GM23338 (cell line): Measurements from ENCODE around the gene CUX1. TPM values are rescaled to one million over a fixed set of nuclear protein-coding genes. Genes with fewer than 3 reads are reported as not detected.
"Not testable (repeated sequence)": the region's sequence is repeated elsewhere in the genome, so short reads cannot be mapped to it uniquely, and the experiment has no call there.

Experiments used
- ATAC-seq: fragments of 200-7000 bp; cut with Tn5 transposase; 3 replicates; pipeline ENCODE4 v1.9.1; 2020
- DNase-seq: peaks from one replicate; pipeline ENCODE4 v3.0.0-alpha.2; 2015; ENCODE audit warnings: low spot score
- H2AFZ ChIP-seq: fragments of 200-600 bp; sonication (generic); 2 replicates; pipeline ENCODE4 v1.8.0; 2016; ENCODE audit warnings: antibody characterized with exemption, mild to moderate bottlenecking, moderate library complexity
- H3F3A ChIP-seq: fragments of 200-600 bp; sonication (generic); replicated peaks from 2 replicates; pipeline ENCODE4 v1.8.0; 2017; ENCODE audit warnings: antibody characterized with exemption, mixed run types, low read depth
- H3K27ac ChIP-seq: fragments of 200-600 bp; sonication (generic); 2 replicates; pipeline ENCODE4 v1.6.1; 2016; ENCODE audit warnings: low read depth
- H3K27me3 ChIP-seq: fragments of 200-600 bp; sonication (generic); 2 replicates; pipeline ENCODE4 v1.8.0; 2016; ENCODE audit warnings: mild to moderate bottlenecking, mixed run types, moderate library complexity; ENCODE audit not compliant: insufficient read depth
- H3K36me3 ChIP-seq: fragments of 200-600 bp; sonication (generic); 2 replicates; pipeline ENCODE4 v1.8.0; 2016; ENCODE audit warnings: mild to moderate bottlenecking; ENCODE audit not compliant: insufficient read depth
- H3K4me1 ChIP-seq: fragments of 200-600 bp; sonication (generic); 2 replicates; pipeline ENCODE4 v1.8.0; 2016; ENCODE audit warnings: mild to moderate bottlenecking, moderate library complexity; ENCODE audit not compliant: insufficient read depth
- H3K4me2 ChIP-seq: fragments of 200-600 bp; sonication (generic); 2 replicates; pipeline ENCODE4 v1.7.1; 2017; ENCODE audit warnings: mixed run types
- H3K4me3 ChIP-seq: fragments of 200-600 bp; sonication (generic); 2 replicates; pipeline ENCODE4 v1.6.1; 2016; ENCODE audit warnings: mixed run types
- H3K79me2 ChIP-seq: fragments of 200-600 bp; sonication (generic); replicated peaks from 2 replicates; pipeline ENCODE4 v1.8.0; 2017; ENCODE audit warnings: mild to moderate bottlenecking; ENCODE audit not compliant: insufficient read depth
- H3K9me2 ChIP-seq: fragments of 200-600 bp; sonication (generic); 2 replicates; pipeline ENCODE4 v1.8.0; 2017; ENCODE audit not compliant: insufficient read depth
- H4K20me1 ChIP-seq: fragments of 200-600 bp; sonication (generic); replicated peaks from 2 replicates; pipeline ENCODE4 v1.8.0; 2017; ENCODE audit warnings: mild to moderate bottlenecking; ENCODE audit not compliant: insufficient read depth
- H3K27ac Mint-ChIP-seq: 2 replicates; pipeline ENCODE4 v1.8.0; 2020; ENCODE audit warnings: inconsistent platforms, mild to moderate bottlenecking, moderate library complexity, mixed read lengths
- H3K27me3 Mint-ChIP-seq: 3 replicates; pipeline ENCODE4 v1.8.0; 2022; ENCODE audit warnings: low read depth, mild to moderate bottlenecking, moderate library complexity, mixed read lengths, inconsistent platforms; ENCODE audit not compliant: insufficient read depth, poor library complexity
- H3K36me3 Mint-ChIP-seq: 3 replicates; pipeline ENCODE4 v1.8.0; 2021; ENCODE audit warnings: low read depth, mild to moderate bottlenecking, inconsistent platforms, moderate library complexity, mixed read lengths
- H3K4me1 Mint-ChIP-seq: 3 replicates; pipeline ENCODE4 v1.8.0; 2020; ENCODE audit warnings: mild to moderate bottlenecking, inconsistent platforms, mixed read lengths
- H3K4me3 Mint-ChIP-seq: 3 replicates; pipeline ENCODE4 v1.8.0; 2021; ENCODE audit warnings: moderate library complexity, mild to moderate bottlenecking, inconsistent platforms, mixed read lengths
- H3K9me3 Mint-ChIP-seq: 3 replicates; pipeline ENCODE4 v1.8.0; 2020; ENCODE audit warnings: moderate library complexity, mild to moderate bottlenecking, inconsistent platforms, mixed read lengths
- EZH2 ChIP-seq: fragments of 200-600 bp; sonication (generic); IDR thresholded peaks from one replicate; pipeline ENCODE4 v1.8.0; 2017; ENCODE audit warnings: antibody characterized with exemption, mild to moderate bottlenecking, low read depth; ENCODE audit not compliant: unreplicated experiment
- EZH2phosphoT487 ChIP-seq: fragments of 200-600 bp; sonication (generic); IDR thresholded peaks from one replicate; pipeline ENCODE4 v1.8.1; 2018; ENCODE audit warnings: antibody characterized with exemption; ENCODE audit not compliant: unreplicated experiment
- JUNB ChIP-seq: IDR thresholded peaks from one replicate; pipeline ENCODE4 v1.6.1; 2016; ENCODE audit warnings: antibody characterized with exemption; ENCODE audit not compliant: unreplicated experiment
- NANOG ChIP-seq: IDR thresholded peaks from 2 replicates; pipeline ENCODE4 v1.6.1; 2016; ENCODE audit warnings: antibody characterized with exemption, borderline replicate concordance
- STAT1 ChIP-seq: IDR thresholded peaks from one replicate; pipeline ENCODE4 v1.6.1; 2016; ENCODE audit warnings: antibody characterized with exemption; ENCODE audit not compliant: unreplicated experiment
- polyA plus RNA-seq: library from polyadenylated mRNA; unstranded; fragments of >200 nt; fragmentation: Nextera tagmentation; extraction: Ambion mirVana; gene quantifications from 2 replicates; pipeline ENCODE4 v1.2.1, GENCODE V29; 2016
- total RNA-seq: library from RNA; depleted of rRNA; stranded (reverse); fragments of >200 nt; shearing (Covaris generic); gene quantifications from 2 replicates; pipeline ENCODE4 v1.2.3, GENCODE V29; 2014
- TF ChIP-seq, protein P1 (sequence below): IDR thresholded peaks from 2 replicates; pipeline ENCODE4 v1.6.1; 2016; ENCODE audit warnings: antibody characterized with exemption
- TF ChIP-seq, protein P2 (sequence below), 2 experiments: fragments of 200-600 bp in 1 of 2; sonication (generic) in 1 of 2; conservative IDR thresholded peaks; 2 replicates each; pipeline versions ENCODE4 v1.5.1 to v1.6.1; 2016 to 2017; ENCODE audit warnings: antibody characterized with exemption in 2 of 2, low read depth in 2 of 2, mild to moderate bottlenecking in 2 of 2, moderate library complexity in 1 of 2

CUX1 gene
- total and polyA plus RNA-seq, 2 experiments from 2014 or later, result 49.9 to 64.0 TPM

DNA sequence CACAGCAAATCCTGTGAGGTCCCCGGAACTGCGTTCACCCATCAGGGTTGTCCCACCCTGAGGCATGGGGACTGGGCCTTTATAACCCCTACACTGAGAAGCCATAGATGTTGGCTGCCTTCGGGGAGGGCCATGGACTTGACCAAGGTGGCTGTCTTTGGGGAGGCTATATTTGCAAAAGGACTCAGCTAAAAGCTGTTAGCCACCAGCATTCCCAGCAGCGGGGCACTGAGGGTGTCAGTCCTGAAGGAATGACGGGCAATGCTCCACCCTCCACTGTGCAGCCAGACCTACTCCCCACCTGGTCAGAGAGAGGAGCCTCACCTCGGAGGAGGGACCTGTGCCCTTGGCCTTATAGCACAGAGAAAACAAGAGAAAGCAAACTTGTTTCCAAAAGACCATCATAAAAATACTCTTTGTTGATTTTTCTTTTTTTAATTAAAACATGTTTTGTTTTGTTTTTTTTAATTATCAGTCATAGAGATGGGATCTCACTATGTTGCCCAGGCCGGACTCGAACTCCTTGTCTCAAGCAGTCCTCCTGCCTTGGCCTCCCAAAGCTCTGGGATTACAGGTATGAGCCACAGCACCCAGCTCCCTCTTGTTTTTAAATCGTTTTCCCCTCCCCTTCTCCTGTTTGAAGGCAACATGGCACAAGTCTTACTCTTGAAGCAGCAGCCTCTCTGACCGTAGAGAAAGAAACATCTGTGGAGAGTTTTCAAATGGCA is 26.7 kb upstream of the CUX1 start:
- DNase-seq (no peak), ATAC-seq (no peak)
- Histone ChIP-seq H3K27ac (no peak overlapping the region), H3K4me2 (no peak overlapping the region), H3K4me1 (no peaks in the 10 kb centered on the region), H3K4me3 (no peak overlapping the region), H3F3A (no peaks in the 10 kb centered on the region), H3K27me3 (no peaks in the 10 kb centered on the region), H4K20me1 (no peaks in the 10 kb centered on the region), H3K36me3 (no peaks in the 10 kb centered on the region), H3K9me2 (no peaks in the 10 kb centered on the region), H3K79me2 (no peaks in the 10 kb centered on the region), H2AFZ (no peak overlapping the region)
- H3K27ac Mint-ChIP-seq, result no peak overlapping the region
- H3K9me3 Mint-ChIP-seq, result peaks cover 3% of the 10 kb centered on the region; the same call in 2 of the 3 replicates
- H3K4me1 Mint-ChIP-seq, result no peaks in the 10 kb centered on the region
- H3K27me3 Mint-ChIP-seq, result peaks cover 4% of the 10 kb centered on the region
- H3K36me3 Mint-ChIP-seq, result no peaks in the 10 kb centered on the region
- H3K4me3 Mint-ChIP-seq, result no peak overlapping the region
- TF ChIP-seq, protein P1, sequence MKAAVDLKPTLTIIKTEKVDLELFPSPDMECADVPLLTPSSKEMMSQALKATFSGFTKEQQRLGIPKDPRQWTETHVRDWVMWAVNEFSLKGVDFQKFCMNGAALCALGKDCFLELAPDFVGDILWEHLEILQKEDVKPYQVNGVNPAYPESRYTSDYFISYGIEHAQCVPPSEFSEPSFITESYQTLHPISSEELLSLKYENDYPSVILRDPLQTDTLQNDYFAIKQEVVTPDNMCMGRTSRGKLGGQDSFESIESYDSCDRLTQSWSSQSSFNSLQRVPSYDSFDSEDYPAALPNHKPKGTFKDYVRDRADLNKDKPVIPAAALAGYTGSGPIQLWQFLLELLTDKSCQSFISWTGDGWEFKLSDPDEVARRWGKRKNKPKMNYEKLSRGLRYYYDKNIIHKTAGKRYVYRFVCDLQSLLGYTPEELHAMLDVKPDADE, result no peak
- TF ChIP-seq EZH2phosphoT487 (no peak), NANOG (no peak), EZH2 (no peak)
- TF ChIP-seq, protein P2, sequence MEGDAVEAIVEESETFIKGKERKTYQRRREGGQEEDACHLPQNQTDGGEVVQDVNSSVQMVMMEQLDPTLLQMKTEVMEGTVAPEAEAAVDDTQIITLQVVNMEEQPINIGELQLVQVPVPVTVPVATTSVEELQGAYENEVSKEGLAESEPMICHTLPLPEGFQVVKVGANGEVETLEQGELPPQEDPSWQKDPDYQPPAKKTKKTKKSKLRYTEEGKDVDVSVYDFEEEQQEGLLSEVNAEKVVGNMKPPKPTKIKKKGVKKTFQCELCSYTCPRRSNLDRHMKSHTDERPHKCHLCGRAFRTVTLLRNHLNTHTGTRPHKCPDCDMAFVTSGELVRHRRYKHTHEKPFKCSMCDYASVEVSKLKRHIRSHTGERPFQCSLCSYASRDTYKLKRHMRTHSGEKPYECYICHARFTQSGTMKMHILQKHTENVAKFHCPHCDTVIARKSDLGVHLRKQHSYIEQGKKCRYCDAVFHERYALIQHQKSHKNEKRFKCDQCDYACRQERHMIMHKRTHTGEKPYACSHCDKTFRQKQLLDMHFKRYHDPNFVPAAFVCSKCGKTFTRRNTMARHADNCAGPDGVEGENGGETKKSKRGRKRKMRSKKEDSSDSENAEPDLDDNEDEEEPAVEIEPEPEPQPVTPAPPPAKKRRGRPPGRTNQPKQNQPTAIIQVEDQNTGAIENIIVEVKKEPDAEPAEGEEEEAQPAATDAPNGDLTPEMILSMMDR (conservative IDR thresholded peaks at IDR 0.05; ENCODE audit: low read depth in 2 of 2), result no peak

DNA sequence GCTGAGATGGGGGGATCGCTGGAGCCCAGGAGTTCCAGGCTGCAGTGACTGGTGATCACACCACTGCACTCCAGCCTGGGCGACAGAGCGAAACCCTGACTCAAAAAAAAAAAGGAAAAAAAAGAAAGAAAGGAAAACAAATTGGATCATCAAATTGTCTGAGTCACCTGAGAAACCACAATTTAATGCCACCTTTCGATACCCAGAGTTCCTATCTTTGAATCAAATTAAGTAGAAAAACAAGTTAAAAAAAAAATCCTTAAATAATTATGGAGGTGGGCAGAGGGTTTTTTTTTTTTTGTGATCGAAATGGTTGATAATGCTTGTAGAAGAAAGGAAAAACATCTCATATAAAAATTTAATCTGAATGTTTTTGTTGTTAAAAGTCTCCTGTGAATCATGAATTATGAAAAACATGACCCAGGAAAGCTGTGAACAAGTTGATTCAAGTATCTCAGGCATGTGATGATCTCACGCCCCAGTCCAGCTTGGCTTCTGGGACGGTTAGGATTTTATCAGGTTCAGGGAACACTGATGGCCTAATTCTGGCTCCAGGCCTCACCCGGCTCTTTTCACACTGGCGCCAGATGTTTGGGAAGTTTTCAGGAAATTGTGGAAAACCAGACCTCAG is 25.3 kb upstream of the CUX1 start:
- no peak overlapping the region for H2AFZ ChIP-seq
- Mint-ChIP-seq H3K9me3 (peaks cover 3% of the 10 kb centered on the region; the same call in 2 of the 3 replicates), H3K4me3 (no peak overlapping the region), H3K27me3 (peaks cover 4% of the 10 kb centered on the region), H3K27ac (no peak overlapping the region), H3K4me1 (no peaks in the 10 kb centered on the region), H3K36me3 (no peaks in the 10 kb centered on the region)
- no peaks in the 10 kb centered on the region for H3F3A ChIP-seq
- no peaks in the 10 kb centered on the region for H3K36me3 ChIP-seq
- no peak overlapping the region for H3K4me2 ChIP-seq
- H3K4me1 ChIP-seq, result no peaks in the 10 kb centered on the region
- no peak for TF ChIP-seq STAT1
- no peak for TF ChIP-seq JUNB
- H3K4me3 ChIP-seq, result no peak overlapping the region
- no peaks in the 10 kb centered on the region for H3K27me3 ChIP-seq
- ATAC-seq (no peak), DNase-seq (no peak)
- no peaks in the 10 kb centered on the region for H4K20me1 ChIP-seq
- no peaks in the 10 kb centered on the region for H3K9me2 ChIP-seq
- H3K27ac ChIP-seq, result no peak overlapping the region
- H3K79me2 ChIP-seq, result no peaks in the 10 kb centered on the region

DNA sequence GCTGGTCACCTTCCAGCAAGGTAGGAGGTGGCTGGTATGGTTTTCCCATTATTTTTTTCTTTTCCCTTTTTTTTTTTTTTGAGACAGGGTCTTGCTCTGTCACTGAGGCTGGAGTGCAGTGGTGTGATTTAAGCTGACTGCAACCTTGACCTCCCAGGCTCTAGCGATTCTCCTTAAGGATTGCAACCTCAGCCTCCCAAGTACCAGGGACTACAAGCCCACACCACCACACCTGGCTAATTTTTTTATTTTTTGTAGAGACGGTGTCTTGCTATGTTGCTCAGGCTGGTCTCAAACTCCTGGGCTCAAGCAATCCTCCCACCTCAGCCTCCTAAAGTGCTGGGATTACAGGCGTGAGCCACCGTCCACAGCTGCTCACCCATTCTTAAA is 24.7 kb upstream of the CUX1 start:
- not testable (repeated sequence) for H3K36me3 Mint-ChIP-seq, H3K4me3 ChIP-seq, H3K27me3 ChIP-seq, H3K4me1 ChIP-seq, H3K27ac Mint-ChIP-seq, H3K4me3 Mint-ChIP-seq, H4K20me1 ChIP-seq, H2AFZ ChIP-seq, H3F3A ChIP-seq, H3K27ac ChIP-seq, H3K4me2 ChIP-seq, DNase-seq, H3K9me3 Mint-ChIP-seq, H3K36me3 ChIP-seq, H3K27me3 Mint-ChIP-seq, ATAC-seq, H3K4me1 Mint-ChIP-seq, H3K9me2 ChIP-seq, H3K79me2 ChIP-seq
